Activated T-cell treated with anti-CD3 and anti-CD28 coated beads for 24 hours (primary cell): ENCODE data around the gene NUDT19.
"Not testable (repeated sequence)": the region's sequence is repeated elsewhere in the genome, so short reads cannot be mapped to it uniquely, and the experiment has no call there.

Experiments used
- DNase-seq: peaks from one replicate; pipeline ENCODE4 v3.0.0-alpha.2; 2020; ENCODE audit warnings: low read depth

Gene NUDT19

DNA sequence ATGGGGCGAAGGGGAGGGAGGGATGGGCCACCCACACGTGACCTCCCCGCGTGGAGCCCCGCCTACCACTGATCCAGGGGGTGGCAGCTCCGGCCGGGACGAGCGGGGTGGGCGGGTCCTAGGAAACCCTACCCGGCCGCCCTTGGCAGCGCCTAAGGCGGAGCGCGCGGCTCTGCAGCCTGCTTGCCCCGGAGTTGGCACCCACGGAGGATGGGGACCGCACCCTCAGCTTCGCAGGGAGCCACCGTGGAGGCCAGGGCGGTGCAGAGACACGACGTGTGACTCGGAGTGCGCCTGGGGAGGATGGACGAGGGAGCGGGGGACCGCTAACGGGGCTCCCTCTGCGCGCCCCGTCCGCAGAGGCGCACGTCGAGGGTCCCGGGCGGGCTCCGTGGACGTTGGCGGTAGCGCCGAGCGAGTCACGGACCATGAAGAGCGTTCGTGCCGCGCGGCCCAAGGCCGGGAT, 15.9 kb upstream of the NUDT19 start, which contains the start of gene RGS9BP:
RGS9BP (plus strand) TSS at position 129 of the 466 bp plus-strand sequence. CDS start 416 bp downstream, outside the sequence.
- DNase-seq = peak; percentile 49

DNA sequence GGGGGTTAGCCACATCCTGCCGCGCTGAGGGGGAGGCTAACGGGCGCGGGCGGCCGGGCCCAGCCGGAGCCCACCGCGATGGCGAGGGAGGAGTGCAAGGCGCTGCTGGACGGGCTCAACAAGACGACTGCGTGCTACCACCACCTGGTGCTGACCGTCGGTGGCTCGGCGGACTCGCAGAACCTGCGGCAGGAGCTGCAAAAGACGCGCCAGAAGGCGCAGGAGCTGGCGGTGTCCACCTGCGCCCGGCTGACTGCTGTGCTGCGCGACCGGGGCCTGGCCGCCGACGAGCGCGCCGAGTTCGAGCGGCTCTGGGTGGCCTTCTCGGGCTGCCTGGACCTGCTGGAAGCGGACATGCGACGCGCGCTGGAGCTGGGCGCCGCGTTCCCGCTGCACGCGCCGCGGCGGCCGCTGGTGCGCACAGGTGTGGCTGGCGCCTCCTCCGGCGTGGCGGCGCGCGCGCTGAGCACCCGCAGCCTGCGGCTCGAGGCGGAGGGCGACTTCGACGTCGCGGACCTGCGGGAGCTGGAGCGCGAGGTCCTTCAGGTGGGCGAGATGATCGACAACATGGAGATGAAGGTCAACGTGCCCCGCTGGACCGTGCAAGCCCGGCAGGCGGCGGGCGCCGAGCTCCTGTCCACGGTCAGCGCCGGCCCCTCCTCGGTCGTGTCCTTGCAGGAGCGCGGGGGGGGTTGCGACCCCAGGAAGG, 15.3 kb upstream of the NUDT19 start:
- no peak for DNase-seq

DNA sequence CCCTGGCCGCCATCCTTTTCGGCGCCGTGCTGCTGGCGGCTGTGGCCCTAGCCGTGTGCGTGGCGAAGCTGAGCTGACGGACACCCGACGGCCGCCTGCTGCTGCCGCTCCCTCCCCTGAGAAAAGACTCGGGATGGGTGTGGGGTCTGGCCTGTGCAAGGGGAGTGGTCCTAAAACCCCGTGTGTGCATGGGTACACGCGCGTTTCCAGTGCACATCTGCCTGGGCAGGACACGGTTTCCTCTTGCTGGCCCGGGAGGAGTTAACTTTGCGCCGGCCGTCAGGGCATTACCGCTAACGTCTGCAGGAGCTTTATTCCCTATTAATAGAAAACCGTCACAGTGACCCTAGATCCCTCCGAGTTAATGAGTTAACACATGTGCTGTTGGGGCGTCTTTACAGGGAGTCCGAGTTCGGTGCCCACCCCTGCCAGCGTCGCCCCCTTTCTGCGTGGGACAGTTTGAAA, 14.7 kb upstream of the NUDT19 start:
- DNase-seq = no peak

DNA sequence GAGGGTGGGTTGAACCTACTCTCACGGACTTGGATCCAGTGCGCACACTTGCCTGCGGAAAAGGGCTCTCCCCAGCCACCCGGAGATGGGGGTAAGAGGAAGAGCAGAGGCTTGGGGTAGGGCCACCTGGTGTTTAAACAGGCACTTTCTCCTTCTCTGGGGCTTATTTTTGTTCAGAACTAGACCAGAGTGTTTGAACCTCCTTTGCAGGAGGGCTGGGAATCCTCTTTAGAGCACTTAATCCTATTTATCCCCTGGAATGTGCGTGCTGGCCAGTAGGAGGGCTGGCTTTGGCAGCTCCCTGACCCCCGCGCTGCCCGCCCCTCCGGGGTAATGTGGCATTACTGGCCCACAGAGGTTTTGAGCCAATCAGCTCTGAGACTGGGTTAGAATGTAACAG, 14.0 kb upstream of the NUDT19 start:
- DNase-seq = no peak

DNA sequence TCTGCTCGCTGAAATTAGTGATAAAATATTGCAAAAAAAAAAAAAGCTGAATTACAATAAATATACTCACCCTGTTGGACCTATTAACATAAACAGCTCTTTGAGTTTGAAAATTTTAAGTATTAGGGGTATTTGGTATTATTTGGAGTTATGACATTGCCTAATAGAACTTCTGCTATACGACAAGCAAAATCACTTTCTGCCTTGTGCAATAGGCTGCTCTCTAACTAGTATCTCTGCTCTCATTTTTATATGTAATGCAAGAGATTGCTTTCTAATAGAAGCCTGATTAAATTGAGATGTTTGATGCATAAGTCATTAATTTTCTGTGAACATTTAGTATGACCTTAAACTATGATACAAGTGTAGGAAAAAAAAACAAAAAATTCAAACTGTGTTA, 10.6 kb upstream of the NUDT19 start:
- no peak for DNase-seq

DNA sequence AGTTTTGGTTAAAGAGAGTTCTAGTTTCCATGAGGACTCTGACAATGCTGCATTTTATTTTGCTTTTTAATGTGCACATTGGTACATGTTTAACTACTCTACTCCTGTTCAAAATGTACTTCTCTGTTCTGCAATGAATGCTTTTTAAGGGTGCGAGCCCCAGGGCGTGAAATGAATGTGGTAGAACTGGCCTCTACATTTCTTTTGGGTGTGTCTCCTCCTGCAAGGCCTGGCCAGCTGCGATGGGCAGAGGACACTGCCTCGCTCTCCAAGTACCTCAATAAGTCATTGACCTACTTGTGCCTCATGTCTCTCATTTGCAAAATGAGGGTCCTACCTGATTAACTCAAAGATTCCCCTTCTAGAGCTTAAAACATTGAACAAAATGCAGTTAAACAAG, 9.3 kb upstream of the NUDT19 start:
- DNase-seq = no peak

DNA sequence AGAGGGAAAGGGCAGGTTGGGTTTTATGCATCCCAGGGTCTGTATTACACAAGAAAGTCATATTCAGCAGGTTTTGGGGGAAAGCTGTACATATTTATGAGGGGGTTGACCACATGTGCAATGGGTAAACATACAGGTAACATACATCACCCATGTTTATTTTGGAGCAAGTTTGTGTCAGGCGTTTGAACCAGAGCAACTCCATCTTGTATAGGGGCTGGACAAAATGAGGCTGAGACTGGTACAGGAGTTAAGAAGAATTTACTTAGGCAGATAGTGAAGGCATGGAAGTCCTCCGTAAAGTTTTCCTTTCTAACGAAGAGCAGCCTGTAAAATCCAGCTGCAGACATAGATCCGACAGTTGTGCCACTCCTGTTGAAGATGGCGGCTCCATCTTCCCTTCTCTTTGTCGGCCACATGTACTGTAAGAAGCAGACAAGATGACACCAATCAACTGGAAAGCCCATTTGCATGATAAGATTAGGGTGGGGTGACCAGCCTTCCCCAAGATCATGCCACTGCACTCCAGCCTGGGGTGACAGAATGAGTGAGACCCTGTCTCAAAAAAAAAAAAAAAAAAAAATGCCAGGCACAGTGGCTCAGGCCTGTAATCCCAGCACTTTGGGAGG, 4.7 kb upstream of the NUDT19 start:
- DNase-seq = no peak

DNA sequence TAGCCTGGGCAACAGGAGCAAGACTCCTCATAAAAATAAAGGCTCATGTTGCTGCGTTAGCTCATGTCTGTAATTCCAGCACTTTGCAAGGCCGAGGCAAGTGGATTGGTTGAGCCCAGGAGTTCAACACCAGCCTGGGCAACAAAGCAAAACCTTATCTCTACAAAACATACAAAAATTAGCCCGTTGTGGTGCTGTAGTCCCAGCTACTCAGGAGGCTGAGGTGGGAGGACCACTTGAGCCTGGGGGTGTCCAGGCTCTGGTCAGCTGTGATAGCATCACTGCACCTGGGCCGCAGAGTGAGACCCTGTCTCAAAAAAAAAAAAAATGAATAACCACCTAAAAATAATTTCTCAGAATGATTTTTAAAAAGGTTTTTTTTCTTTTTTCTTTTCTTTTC, 3.9 kb upstream of the NUDT19 start:
- no peak for DNase-seq

DNA sequence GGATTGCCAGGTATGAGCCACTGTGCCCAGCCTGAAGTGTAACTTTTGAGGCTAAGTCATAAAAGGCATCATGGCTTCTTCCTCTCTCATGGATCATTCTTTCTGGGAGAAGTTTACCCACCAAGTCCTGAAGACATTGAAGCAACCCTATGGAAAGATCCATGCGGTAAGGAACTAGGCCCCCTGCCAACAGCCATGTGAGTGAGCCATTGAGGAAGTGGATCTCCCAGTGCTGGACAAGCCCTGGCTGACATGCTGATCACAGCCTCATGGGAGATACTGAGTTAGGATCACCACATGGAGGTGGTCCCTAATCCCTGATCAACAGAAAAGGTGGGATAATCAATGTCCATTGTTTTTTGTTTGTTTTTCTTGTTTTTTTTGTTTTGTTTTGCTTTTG, 3.3 kb upstream of the NUDT19 start:
- DNase-seq = no peak

DNA sequence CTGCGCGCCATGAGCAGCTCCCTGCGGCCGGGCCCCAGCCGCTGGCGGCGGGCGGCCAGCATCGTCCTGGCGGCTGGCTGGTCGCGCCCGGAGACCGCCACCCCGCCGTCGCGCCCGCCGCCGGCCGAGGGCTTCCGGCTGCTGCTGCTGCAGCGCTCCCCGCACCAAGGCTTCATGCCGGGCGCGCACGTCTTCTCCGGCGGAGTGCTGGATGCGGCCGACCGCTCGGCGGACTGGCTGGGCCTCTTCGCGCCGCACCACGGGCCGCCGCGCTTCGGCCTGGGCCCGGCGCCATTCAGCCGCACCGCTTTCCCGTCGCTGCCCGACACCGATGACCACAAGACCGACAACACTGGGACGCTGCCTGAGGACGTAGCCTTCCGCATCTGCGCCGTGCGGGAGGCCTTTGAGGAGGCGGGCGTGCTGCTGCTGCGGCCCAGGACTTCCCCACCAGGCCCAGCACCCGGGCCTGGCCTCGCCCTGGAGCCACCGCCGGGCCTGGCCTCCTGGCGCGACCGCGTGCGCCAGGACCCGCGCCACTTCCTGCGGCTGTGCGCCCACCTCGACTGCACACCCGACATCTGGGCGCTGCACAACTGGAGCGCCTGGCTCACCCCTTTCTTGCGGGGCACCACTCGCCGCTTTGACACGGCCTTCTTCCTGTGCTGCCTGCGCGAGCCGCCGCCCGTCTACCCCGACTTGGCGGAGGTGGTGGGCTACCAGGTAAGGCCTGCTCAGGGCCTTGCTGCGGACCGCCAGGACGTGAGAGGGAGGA, 518 bp downstream of the NUDT19 start:
- DNase-seq = peak; percentile 30

DNA sequence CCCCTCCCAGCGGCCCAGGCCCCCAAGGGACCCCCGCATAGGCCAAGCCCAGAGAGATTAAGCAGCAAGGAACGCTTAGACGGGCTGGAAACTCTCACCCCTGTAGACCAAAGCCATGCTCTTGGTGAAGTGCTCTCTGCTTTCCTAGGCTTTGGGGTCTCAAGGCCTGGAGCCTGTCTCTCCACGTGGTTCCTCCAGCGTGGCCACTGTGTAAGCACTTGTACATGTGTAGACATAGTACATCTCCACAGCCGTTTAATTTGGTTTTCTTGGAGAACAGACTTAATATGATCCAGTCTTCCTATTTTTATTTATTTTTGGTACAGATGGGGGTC, 1.1 kb downstream of the NUDT19 start:
- no peak for DNase-seq

DNA sequence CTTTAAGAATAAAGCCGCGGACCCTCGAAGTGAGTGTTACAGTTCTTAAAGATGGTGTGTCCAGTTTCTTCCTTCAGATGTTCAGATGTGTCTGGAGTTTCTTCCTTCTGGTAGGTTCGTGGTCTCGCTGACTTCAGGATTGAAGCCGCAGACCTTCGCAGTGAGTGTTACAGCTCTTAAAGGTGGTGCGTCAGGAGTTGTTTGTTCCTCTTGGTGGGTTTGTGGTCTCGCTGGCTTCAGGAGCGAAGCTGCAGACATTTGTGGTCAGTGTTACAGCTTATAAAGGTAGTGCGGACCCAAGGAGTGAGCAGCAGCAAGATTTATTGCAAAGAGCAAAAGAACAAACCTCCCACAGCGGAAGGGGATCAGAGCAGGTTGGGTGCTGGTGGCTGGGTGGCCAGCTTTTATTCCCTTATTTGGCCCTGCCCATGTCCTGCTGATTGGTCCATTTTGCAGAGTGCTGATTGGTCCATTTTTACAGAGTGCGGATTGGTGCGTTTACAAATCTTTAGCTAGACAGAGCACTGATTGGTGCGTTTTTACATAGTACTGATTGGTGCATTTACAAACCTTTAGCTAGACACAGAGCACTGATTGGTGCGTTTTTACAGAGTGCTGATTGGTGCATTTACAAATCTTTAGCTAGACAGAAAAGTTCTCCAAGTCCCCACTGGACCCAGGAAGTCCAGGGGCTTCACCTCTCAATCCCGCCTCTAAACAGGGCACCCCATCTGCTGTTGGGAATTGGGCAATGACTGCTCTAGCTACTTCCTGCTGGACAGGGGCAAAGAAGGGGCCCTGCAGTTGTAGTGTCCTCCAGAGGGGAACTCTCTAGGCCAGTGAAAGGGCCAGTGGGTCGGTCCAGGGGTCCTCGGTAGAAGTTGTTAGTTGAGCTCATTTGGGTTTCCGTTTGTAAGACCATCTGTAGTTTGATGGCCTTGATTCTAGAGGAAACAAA, 1.8 kb downstream of the NUDT19 start:
- peak; percentile 25 for DNase-seq

DNA sequence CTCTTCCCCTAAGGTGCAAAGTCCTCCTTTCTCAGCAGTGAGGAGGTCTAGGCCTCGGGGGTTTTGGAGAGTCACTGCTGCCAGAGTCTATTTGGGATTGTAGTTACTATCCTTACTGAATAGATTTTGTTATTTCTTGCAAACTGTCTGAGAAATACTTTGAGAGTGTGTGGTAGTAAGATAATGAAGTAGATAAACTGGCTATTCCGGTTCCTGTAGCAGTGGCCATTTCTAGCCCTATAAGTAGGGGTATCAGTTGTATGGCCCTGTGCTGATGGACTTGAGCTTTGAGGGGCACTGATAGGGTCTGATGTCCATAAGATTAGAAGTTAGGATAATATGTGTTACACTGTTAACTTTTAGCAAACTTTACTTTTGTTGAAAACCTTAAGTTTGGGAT, 2.7 kb downstream of the NUDT19 start:
- DNase-seq = not testable (repeated sequence)

DNA sequence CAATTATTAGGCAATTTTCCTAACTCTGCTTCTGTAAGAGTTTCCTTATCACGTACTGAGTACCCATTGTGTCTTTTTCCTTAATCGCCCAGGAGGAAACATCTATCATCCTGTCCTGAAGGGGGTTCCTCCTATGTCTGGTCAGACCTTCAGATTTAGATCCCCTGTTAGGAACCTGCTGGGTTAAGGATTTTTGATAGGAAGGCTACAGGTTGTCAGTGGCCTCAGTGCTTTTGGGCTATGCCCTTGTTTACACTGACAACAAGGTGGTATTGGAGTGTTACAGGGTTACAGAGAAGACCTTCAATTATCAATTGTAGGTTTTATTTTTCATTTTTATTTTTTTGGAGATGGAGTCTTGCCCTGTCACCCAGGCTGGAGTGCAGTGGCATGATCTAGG, 3.2 kb downstream of the NUDT19 start:
- not testable (repeated sequence) for DNase-seq

DNA sequence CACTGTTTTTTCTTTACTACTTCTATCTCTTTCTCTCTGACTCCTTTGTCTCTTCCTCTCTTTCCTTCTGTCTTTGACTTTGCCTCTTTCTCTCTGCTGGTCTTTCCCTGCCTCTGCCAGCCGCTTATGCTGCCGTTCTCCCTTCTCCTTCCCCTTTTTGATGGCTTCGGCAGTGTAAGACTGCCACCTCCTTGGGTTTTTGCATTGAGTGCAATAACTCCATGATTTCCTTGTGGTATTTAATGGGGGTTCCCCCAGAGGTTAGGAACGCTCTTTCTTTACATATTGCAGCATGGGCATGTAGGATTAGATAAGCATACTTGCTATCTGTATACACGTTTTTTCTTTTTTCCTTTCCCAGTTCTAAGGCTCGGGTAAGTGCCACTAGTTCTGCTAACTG, 3.9 kb downstream of the NUDT19 start:
- not testable (repeated sequence) for DNase-seq

DNA sequence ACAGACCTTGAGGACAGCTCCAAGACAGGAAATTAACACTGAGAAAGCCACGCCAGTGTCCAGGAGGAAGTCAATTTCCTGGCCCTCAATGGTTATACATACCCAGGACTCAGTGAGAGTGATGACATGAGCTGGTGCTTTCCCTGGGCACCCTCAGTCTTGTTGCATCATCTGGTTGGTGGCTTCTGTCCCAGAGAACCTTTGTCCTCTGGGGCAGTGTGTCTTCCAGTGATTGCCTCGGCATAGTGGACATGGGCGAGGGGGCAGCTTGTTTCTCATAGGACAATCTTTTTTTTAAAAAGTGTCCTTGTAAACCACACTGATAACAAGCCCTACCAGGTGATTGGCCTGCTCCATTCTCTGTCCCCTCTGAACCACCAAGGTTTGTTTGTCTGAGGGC, 5.2 kb downstream of the NUDT19 start:
- DNase-seq = not testable (repeated sequence)

DNA sequence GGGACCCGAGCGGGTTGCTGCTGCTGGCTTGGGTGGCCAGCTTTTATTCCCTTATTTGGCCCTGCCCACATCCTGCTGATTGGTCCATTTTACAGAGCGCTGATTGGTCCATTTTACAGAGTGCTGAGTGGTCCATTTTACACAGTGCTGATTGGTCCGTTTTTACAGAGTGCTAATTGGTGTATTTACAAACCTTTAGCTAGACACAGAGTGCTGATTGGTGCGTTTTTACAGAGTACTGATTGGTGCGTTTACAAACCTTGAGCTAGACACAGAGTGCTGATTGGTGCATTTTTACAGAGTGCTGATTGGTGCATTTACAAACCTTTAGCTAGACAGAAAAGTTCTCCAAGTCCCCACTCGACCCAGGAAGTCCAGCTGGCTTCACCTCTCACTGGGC, 8.5 kb downstream of the NUDT19 start:
- DNase-seq = not testable (repeated sequence)

DNA sequence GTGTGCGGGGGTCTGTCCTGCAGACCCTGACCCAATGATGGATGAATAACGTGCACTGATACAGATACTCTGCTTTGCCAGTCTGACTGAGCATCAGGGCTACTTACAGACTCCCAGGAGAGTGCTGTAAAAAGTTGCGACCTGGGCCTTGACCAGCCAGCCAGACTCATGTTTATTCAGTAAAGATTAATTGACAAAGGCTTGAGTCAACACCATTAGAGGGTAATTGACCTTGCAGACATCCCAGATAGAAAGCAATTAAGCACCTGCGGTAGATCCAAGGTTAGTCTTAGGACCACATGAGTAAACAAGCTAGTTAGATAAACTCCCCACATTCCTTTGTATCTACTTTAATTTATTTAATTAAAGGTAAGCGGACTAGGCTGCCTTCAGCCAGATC, 10.4 kb downstream of the NUDT19 start:
- DNase-seq = no peak

DNA sequence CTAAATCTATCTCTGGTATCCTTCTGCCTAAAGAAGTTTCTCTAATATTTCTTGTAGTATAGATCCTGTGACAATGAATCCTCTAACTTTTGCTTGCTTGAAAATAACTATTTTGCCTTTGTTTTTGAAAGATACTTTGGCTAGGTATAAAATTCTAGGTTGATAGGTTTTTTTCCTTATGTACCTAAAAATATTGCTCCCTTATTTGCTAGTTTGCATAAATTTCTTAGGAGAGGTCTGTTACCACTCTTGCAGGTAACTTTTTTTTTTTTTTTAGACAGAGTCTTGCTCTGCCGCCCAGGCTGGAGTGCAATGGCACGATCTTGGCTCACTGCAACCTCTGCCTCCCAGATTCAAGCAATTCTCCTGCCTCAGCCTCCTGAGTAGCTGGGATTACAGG, 12.4 kb downstream of the NUDT19 start:
- not testable (repeated sequence) for DNase-seq

DNA sequence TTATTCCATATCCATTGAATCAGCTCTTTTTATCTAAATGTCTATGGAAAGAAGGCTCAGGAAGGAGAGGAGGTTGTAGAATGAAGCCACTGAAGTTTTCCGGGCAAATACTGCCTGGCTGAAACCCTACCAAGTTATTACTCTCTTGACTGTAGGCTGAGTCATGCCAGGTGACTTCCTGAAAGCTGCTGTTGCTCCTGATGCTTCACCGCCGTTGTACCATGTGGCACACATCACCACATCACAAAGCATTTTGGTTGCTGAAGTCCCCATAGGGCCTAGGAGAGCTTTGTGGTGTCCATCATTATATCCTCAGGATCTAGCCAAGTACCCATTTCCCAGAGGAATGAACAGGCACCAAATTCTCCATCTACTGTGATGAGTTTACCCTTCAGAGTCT, 16.8 kb downstream of the NUDT19 start:
- peak; percentile 30 for DNase-seq

DNA sequence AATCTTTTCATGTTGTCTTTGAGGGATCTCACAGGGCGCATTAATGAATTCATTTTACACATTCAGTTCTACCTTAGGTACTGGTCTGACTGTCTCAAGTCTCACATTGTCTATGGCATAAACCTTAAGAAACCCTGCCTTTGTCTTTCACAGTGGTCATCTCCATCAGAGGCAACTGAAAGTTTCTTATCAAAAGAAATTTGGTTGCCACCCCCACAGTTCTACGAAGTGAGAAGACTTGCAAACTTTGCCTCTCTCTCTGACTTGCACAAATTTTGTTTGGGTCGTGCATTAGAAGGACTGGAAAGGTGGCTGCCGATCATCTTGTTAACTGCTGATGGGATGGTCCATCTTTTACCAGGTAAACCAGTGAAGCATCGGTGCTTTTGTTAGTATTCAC, 17.4 kb downstream of the NUDT19 start:
- DNase-seq = no peak

DNA sequence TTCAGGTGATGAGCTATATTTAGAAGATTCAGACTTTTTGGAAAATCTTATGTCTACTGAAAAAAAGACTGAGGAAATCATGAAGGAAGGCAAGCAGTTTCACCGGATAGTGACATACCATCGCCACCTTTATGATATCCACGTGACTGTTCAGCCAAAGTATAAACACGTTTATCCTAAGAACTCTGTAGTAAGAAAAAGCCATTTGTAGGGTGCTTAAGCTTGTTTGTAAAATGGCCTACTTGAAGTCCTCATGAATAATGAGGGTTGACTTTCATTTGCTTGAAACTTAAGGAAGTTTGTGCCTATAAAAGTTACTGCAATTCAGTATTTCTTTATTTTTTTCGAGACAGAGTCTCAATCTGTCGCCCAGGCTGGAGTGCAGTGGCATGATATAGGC, 20.1 kb downstream of the NUDT19 start:
- DNase-seq = no peak
